Suppressor macrophage treated with lipopolysaccharide for 1 hour (primary cell): ENCODE measurements around the gene SRRM1.
A peak's percentile ranks its signal among the peaks of the same experiment; 100 is the strongest.

Source experiments
- DNase-seq, 3 donors: peaks; one replicate each; pipeline ENCODE4 v3.0.0-alpha.2; 2020 to 2022

The SRRM1 gene, protein sequence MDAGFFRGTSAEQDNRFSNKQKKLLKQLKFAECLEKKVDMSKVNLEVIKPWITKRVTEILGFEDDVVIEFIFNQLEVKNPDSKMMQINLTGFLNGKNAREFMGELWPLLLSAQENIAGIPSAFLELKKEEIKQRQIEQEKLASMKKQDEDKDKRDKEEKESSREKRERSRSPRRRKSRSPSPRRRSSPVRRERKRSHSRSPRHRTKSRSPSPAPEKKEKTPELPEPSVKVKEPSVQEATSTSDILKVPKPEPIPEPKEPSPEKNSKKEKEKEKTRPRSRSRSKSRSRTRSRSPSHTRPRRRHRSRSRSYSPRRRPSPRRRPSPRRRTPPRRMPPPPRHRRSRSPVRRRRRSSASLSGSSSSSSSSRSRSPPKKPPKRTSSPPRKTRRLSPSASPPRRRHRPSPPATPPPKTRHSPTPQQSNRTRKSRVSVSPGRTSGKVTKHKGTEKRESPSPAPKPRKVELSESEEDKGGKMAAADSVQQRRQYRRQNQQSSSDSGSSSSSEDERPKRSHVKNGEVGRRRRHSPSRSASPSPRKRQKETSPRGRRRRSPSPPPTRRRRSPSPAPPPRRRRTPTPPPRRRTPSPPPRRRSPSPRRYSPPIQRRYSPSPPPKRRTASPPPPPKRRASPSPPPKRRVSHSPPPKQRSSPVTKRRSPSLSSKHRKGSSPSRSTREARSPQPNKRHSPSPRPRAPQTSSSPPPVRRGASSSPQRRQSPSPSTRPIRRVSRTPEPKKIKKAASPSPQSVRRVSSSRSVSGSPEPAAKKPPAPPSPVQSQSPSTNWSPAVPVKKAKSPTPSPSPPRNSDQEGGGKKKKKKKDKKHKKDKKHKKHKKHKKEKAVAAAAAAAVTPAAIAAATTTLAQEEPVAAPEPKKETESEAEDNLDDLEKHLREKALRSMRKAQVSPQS

DNA sequence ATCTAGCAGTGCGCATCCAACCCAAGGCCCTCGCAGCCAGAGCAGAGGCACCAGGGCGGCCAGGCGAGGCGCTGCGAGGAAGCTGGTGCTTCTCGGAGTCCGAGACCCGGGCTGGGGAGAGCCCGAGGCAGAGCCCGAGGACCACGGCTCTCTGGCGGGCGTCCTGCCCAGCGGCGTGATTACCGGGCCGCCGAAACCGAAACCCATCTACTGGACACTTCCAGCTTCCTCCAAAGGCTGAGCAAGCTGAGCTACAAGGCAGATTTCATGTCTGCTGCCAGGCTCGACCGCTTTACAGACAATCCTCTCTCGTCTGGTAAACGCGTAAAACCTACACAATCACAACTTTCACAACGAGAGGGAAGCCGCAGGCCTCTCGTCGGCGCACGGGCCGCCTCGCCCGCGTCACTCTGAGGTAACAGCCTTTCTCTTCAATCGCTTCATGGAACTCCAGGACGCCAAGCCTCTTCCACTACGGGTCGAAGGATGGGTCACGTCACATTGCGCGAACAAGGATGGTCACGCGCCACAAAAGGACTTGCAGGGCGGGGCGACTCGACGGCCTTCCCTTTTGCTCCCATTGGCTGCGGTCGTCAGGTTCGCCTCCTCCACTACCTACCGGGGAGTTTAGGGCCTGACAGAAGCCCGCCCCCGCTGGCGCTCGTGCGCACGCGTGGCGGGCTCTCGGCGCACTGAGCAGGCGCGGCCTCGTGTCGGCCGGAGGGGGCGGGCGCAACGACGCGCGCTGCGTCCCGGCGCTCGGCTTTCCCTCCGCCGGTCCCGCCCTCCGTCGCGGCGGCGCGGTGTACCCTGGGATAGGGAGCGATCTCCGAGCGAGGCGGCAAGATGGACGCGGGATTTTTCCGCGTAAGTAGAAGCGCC is at the start of gene SRRM1:
Gene SRRM1 (plus strand): TSS at position 822 of the 882 bp plus-strand sequence. CDS start 25 bp downstream, at position 847.
- DNase-seq = peak; percentile 99 to 100 (median 100)

DNA sequence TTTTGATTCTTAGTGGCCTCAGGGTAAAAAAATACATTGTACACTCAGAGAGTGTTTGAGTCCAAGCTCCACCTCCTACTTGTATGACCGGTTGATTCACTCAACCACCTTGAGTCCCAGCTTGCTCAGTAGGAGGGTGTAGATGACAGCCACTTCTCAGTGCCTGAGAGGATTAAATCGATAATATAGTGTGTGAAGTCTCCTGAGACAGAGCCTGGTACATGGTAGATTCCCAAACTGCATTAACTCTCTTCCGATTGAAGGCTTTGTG is 48.8 kb upstream of the SRRM1 start:
- no peak for DNase-seq

DNA sequence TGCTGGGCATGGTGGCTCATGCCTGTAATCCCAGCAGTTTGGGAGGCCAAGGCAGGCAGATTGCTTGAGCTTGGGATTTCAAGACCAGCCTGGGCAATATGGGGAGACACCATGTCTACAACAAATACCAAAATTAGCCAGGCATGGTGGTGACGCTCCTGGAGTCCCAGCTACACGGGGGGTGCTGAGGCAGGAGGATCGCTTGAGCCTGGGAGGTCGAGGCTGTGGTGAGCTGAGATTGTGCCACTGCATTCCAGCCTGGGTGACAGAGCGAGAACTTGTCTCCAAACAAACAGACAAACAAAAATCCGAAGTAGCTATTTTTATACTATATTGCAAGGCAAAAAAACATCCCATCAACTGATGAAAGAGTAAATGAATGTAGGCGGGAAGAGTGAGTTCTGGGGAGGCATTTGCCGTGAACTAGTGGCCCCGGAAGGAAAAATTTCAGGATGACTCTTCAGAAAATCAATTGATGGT is 46.7 kb upstream of the SRRM1 start:
- DNase-seq = no peak

DNA sequence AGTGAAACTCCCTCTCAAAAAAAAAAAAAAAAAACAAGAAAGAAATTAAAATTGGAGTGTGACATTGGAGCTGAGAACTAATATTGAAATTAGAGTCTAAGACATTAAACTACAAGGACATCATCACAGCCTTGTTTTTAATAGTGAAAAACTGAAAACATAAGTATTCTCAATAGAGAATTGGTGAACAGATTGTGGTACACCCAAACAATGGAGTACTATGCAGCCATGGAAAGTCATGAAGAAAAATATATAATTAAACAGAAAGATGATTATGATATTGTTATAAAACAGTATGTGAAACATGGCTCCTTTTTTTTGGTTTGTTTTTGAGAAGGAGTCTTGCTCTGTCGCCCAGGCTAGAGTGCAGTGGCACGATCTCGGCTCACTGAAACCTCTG is 43.8 kb upstream of the SRRM1 start:
- no peak for DNase-seq

DNA sequence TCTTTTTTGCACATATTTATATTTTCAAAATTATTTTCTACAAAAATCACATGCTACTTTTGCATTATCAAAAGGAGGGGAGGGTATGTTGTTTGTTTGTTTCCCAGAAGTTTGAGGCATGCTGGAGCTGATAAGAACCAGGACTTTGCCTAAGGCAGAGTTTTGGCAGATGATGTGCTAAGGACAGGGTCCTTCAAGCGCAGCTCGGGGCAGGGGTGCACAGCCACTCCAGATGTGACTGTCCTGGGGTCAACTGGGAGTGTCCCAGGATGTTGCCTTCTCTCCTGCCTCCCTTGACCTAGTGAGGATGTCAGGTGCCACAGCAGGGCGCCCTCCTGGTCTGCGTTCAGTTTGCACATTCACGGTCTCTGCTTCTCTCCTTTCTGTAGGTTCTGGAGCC is 42.6 kb upstream of the SRRM1 start:
- no peak for DNase-seq

DNA sequence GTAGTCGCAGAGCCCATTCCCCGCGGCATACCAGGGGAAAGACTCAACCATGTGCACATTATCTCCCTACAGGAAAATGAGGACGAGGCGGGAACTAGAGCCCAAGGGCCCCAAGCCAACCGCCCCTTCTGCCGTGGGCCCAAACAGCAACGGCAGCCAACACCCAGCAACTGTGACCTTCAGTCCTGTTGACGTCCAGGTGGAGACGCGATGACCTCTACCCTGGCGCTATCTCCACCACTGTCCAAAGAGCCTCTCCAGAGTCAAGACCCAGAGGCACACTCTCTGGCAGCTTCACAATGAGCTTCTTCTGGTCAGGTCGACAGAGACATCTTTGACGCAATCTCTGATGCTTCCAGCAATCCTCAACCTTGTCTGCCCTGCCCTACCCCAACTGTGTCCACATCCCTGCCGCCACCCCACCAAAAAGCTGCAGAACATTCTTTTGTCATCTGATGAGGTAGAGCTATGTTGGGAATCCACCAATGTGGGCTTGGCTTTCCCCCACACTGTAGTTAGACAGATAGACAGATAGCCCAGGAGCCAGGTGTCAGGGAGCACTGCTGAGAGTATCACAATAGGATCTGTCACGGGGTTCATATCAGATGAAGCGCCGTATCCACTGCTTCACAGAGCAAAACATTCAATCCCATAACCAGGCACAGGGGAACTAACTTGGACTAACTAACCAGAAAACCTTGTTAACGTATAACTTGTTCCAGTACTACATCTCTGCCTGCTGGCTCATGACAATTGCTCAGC is 37.4 kb upstream of the SRRM1 start:
- DNase-seq = no peak

DNA sequence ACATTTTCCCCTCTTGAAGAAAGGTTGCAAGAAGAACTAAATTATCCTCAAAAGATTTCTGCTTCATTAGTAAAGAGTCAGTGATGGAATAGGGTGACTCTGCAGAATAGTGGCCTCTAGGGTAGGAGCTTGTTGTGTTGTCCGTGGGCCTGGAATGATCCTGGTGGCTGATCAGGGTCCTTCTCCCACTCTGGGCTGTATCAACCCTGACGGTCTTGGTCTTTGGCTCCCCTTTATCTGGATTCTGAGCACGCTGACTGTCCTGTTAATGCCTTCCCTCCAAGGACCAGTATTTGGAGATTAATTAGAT is 36.9 kb upstream of the SRRM1 start:
- no peak for DNase-seq

DNA sequence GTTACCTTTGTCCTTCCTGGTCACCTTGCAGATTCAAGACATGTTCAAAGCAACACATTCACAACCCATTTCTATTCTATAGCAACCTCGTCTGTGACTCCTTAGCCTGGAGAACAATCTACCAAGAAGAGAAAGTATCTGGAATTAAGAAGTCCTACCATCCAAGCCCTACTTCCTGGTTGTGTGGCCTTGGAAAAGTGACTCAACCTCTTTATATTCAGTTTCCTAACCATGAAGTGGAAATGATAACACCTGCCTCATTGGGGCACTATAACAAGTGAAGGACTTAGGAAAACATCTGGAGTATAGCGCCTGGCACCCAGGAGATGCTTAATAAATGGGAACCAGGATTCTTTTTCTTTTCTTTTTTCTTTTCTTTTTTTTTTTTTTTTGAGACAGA is 36.5 kb upstream of the SRRM1 start:
- DNase-seq = no peak

DNA sequence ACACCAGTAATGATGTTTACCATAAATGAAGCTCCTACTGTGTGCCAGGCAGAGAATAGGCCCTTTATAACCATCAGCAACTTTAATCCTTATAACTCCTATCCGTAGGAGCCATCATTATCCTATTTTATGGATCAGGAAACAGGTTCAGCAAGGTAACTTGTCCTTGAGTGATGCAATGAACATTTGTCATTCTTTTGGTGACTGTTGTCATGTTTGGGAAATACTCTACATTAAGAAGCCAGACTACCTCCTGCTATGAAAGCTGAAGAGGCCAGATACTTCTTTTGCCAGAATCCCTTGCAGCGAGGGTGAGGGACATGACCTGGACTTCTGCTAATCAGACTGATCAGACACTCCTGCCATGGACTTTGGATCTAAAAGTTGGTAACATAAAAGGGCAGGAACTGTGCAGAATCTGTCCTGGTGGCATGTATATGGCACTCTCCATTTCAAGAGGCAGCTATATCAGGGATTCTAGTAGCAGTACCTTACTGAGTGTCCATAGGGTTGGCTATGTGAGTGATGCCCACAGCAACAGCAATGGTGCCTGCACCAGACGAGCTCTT is 33.1 kb upstream of the SRRM1 start:
- no peak for DNase-seq

DNA sequence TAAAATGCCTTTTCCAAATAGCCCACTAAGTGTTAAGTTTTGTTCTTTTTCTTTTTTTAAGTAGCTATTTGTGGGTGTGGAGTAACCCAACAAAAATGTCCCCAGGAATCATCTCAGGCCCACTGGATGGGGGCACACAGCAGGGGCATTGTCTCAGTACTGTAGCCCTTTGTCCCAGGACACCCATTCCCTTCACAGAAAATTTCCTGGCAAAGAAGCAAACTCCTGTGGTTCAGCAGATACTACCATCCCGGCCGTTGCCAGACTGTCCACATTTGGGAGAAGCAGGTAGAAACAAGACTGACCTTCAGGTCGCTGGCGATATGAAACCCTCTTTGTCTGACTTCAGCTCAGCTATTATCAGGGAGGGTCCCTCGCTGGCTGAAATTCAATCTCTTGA is 23.7 kb upstream of the SRRM1 start:
- DNase-seq = no peak

DNA sequence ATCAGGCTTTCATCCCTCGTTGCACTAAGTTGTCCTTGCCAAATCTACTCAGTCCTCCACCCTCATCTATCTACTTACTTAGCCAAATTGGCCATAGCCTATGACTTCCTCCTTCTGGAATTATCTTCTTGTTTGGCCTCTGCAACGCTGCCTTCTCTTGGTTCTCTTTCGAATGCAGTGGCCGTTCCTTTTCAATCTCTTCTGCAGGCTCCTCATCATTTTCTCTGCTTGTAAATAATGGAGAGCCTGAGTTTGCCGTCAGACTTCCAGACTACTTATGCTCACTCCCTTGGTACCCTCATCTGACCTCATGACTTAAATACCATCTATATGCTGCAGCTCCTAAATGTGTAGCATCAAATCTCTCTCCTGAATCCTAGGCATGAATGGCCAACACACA is 22.4 kb upstream of the SRRM1 start:
- DNase-seq = no peak

DNA sequence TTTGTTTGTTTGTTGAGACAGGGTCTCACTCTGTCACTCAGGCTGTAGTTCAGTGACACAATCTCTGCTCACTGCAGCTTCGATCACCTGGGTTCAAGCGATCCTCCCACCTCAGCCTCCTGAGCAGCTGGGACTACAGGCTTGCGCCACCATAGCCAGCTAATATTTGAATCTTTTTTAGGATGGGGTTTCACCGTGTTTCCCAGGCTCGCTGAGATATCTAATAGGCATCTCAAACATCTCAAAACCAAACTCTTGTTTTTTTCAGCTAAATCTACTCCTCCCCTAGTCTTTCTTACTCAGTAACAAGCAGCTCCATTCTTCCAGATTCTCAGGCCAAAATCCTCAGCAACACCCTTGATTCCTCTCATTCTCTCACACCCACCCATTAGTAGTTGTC is 22.0 kb upstream of the SRRM1 start:
- no peak for DNase-seq

DNA sequence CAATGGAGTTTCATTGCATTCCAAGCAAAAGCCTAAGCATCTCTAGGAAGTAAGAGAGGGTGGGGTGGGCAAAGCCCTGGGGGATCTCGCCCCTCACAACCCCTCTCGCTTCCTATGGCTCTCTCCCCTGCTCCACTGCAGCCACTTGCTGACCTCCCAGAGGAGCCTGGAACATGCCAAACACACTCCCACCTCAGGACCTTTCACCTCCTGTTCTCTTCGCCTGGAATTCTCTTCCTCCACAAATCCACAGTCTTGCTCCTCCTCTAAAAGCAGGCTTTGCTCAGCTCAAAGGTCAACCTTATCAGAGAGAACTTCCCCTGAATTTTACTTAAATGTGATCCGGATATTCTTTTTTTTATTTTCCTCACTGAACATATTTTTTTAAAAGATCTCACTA is 20.9 kb upstream of the SRRM1 start:
- no peak for DNase-seq

DNA sequence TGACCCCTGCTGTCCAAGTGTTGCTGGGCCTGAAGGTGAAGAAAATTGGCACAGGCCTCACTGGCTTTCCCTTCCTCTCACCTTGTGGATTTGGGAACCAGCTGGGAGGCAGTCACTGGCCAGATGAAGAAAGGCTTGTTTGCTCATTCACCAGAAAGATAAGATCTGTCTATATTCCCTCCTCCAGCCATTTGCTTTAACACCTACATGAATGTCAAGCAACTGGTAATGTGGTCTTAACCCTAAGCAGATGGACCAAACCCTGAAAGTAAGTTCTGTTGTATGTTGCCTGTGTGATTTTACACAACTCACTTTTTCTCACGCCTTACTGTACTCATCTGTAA is 10.3 kb upstream of the SRRM1 start:
- no peak for DNase-seq

DNA sequence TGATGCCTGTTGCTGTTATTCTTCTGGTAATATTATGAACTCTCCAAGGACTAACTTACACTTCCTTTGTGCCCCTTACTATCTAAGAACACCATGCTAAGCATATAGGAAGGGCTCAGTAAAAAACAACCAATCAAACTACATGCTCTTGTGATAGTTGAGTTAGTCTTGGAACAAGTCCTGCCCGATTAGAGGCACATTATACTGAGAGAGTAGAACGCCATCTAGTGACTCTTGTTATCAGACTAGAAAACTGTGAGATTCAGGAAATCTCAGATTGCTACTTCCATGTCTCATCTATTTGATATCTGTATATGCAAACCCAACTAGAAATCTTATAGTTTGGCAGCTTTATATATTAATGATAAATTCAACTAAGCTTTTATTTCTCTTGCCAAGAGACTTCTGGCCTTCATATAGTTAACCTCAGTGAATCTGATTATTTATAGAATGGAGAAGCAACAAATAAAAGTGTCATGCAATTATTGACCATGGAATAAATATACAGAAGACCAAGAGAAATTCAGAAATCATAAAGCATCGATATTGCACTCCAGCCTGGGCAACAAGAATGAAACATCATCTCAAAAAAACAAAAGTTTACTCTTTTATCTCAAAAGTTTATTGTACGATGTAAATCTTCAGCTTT is 7.8 kb upstream of the SRRM1 start:
- peak; percentile 60 to 81 (median 80) for DNase-seq

DNA sequence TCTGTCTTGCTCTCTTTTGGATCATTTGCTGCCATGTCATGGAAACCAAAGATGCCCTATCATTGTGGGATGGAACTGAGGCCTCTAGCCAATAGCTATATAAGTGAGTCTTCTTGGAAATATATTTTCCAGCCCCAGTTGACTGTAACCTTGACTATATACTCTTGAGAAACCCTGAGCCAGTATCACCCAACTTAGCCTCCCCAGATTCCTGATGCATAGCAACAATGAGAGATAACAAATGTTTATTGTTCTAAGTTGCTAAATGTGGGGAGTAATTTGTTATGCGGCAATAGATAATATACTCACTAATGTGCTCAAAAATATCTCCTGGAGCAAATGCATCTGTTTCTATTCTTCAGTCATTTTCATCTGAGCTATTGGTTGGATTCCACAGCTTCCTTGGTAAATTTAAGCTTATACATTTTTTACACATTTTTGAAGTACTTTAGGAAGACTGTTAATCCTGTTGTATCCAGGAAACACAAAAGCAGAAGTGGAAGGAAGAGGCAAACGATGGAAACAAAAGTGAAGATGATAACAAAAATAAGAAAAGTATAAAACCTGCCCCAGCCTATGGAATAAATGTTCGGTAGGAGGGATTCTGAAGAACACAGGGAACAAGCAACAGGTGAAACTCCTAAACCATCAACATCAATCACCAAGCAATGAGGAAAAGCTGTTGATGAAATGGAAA is 6.3 kb upstream of the SRRM1 start:
- DNase-seq = no peak

DNA sequence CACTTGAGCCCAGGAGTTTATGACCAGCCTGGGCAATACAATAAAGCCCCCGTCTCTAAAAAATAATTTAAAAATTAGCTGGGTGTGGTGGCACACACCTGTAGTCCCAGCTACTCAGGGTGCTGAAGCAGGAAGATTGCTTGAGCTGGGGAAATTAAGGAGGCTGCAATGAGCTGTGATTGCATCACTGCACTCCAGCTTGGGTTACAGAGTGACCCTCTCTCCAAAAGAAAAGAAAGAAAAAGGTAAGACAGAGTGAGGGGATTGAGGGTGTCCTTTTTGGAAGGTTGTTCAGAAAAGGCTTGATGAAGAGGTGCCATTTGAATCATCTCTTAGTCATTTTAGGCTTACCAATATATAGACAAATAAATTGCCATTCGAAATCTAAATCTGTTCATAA is 4.0 kb upstream of the SRRM1 start:
- no peak for DNase-seq

DNA sequence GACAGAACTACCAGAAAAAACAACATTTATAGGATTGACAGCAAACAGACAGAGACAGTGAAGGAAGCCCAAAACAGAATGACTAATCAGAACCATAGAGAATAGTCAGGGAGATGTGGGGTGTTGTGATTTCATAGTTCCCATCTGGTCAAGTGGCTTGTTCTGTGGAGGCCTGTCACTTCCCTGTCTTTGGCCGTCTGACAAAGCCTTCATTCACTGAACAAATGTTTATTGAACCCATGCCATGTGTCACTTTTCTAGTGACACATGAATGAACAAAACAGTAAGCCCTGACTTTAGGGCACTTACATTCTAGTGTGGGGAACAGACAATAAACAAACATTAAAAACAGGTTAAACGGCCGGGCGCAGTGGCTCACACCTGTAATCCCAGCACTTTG is 3.2 kb upstream of the SRRM1 start:
- peak; percentile 70 to 84 (median 81) for DNase-seq

DNA sequence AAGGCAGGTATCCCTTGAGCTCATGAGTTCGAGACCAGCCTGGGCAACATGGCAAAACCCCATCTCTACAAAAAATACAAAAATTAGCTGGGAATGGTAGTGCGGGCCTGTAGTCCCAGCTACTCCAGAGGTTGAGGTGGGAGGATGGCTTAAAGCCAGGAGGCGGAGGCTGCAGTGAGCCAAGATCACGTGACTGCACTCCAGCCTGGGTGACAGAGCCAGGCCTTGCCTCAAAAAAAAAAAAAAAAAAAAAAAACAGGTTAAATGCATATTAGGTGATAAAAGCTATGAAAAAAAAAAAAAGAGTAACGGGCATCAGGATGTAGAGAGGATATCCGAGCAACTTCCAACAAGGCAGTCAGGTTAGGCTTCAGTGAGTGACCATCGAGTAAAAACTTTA is 2.8 kb upstream of the SRRM1 start:
- peak; percentile 29 to 47 (median 37) for DNase-seq

DNA sequence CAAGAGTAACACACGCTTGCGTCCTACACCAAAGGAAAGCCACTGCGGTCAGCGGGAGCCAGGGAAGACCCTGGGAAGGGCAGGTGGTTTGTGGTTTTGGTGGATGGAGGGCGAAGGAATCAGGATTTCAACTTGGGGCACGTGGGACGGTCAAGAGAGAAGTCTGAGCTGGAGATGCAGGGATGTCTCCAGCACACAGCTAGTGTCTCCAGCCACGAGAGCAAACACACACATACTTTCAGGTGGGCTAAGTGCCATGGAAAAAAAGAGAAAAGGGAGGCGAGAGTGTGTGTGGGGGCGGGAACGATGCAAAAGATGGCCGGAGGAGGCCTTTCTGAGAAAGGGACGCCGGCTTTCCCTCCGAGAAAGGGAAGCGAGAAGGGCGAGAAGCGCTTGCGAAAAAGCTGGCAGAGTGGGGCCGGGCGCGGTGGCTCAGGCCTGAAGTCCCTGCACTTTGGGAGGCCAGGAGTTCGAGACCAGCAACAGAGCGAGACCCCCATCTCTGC is 1.4 kb upstream of the SRRM1 start:
- DNase-seq = peak; percentile 68 to 78 (median 72)
